ENCODE results near the gene PDCD11.

Gene PDCD11

DNA sequence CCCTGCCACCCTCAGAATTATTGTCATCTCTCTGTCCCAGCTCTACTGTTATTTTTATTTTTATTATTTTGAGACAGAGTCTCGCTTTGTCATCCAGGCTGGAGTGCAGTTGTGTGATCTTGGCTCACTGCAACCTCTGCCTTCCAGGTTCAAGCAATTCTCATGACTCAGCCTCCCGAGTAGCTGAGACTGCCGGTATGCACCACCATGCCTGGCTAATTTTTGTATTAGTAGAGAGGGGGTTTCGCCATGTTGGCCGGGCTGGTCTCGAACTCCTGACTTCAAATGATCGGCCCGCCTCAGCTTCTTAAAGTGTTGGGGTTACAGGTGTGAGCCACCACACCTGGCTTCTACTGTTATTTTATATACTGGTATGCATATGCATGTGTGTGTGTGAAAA is 44.8 kb downstream of the PDCD11 start:
- Mint-ChIP-seq H3K4me1 (no peaks in the 10 kb centered on the region), H3K36me3 (ENCODE audit: low read depth) (peaks cover 77% of the 10 kb centered on the region), H3K27me3 (ENCODE audit: low read depth) (peaks cover 7% of the 10 kb centered on the region), H3K9me3 (no peaks in the 10 kb centered on the region), H3K27ac (no peak overlapping the region), H3K4me3 (no peak overlapping the region)
- TF ChIP-seq, protein P1, sequence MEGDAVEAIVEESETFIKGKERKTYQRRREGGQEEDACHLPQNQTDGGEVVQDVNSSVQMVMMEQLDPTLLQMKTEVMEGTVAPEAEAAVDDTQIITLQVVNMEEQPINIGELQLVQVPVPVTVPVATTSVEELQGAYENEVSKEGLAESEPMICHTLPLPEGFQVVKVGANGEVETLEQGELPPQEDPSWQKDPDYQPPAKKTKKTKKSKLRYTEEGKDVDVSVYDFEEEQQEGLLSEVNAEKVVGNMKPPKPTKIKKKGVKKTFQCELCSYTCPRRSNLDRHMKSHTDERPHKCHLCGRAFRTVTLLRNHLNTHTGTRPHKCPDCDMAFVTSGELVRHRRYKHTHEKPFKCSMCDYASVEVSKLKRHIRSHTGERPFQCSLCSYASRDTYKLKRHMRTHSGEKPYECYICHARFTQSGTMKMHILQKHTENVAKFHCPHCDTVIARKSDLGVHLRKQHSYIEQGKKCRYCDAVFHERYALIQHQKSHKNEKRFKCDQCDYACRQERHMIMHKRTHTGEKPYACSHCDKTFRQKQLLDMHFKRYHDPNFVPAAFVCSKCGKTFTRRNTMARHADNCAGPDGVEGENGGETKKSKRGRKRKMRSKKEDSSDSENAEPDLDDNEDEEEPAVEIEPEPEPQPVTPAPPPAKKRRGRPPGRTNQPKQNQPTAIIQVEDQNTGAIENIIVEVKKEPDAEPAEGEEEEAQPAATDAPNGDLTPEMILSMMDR (IDR thresholded peaks at IDR 0.05; ENCODE audit: unreplicated experiment in 3 of 3), result no peak

DNA sequence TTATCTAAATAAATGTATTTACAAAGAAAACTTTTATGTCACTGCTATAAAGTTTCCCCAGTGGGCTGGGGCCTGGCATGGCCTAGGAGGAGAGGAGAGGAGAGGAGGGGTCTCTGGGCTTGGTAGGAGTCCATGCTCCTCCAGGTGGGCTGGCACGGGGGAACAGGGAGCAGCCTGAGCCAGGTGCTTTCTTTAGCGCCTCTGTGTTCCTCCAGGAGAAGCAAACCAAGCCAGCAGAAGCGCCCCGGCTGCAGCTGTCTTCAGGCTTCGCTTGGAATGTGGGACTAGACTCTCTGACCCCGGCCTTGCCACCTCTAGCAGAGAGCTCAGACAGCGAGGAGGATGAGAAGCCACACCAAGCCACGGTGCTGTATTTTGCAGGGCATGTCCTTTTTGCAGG is 45.2 kb downstream of the PDCD11 start:
- TF ChIP-seq, protein P1 (IDR thresholded peaks at IDR 0.05; ENCODE audit: unreplicated experiment in 3 of 3), result no peak
- H3K27ac Mint-ChIP-seq, result no peak overlapping the region
- peaks cover 75% of the 10 kb centered on the region for H3K36me3 Mint-ChIP-seq (ENCODE audit: low read depth)
- peaks cover 7% of the 10 kb centered on the region for H3K27me3 Mint-ChIP-seq (ENCODE audit: low read depth)
- H3K9me3 Mint-ChIP-seq, result no peaks in the 10 kb centered on the region
- no peaks in the 10 kb centered on the region for H3K4me1 Mint-ChIP-seq
- H3K4me3 Mint-ChIP-seq, result no peak overlapping the region

DNA sequence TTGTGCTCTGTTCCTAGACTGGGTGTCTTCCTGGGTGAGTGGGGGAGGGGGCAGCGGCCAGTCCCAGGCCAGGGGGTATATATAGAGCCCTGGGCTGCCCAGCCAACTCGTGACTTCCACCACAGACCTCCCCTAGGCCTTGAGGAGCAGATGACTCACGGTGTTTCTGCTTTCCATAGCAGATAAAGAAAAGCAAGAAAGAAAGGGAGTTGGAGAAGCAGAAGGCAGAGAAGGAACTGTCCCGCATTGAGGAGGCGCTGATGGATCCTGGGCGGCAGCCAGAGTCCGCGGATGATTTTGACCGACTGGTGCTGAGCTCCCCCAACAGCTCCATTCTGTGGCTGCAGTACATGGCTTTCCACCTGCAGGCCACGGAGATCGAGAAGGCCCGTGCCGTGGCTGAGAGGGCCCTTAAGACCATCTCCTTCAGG is 45.6 kb downstream of the PDCD11 start:
- H3K4me1 Mint-ChIP-seq, result no peaks in the 10 kb centered on the region
- no peaks in the 10 kb centered on the region for H3K9me3 Mint-ChIP-seq

DNA sequence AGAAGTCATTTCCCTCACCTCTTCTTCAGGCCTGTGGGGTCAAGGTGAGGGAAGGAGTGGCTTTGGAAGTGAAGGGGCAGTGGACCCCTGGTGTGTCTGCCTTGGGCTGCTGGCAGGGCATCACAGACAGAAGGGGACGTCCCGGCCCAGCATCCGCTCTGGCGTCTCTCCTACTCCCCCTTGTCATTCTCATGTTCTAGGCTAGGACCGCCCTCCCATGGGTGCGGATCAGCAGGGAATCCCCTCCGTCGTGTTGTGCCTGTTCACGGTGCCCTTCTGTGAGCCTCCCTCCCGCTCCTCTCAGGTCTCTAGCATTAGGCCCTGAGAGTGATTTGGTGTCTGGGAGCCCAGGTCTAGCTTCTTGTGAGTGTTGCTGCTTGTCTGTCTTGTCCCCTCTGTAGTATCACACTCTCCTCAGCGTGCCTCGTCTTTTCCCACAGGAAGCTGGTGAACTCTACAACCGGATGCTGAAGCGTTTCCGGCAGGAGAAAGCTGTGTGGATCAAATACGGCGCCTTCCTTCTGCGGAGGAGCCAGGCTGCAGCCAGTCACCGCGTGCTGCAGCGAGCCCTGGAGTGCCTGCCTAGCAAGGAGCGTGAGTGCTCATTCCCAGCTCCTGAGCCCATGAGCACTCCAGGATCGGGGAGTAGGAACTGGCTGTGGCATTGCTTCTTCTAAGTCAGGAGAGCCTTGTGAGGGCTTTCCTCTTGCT is 47.2 kb downstream of the PDCD11 start:
- TF ChIP-seq, protein P1 (IDR thresholded peaks at IDR 0.05; ENCODE audit: unreplicated experiment in 3 of 3), result no peak
- no peak overlapping the region for H3K4me3 Mint-ChIP-seq

More for the DNA sequence above, 45.6 kb downstream of the PDCD11 start:
- no peak overlapping the region for H3K4me3 Mint-ChIP-seq
- H3K27me3 Mint-ChIP-seq (ENCODE audit: low read depth), result peaks cover 7% of the 10 kb centered on the region
- peaks cover 73% of the 10 kb centered on the region for H3K36me3 Mint-ChIP-seq (ENCODE audit: low read depth)
- no peak overlapping the region for H3K27ac Mint-ChIP-seq
- TF ChIP-seq, protein P1 (IDR thresholded peaks at IDR 0.05; ENCODE audit: unreplicated experiment in 3 of 3), result no peak

DNA sequence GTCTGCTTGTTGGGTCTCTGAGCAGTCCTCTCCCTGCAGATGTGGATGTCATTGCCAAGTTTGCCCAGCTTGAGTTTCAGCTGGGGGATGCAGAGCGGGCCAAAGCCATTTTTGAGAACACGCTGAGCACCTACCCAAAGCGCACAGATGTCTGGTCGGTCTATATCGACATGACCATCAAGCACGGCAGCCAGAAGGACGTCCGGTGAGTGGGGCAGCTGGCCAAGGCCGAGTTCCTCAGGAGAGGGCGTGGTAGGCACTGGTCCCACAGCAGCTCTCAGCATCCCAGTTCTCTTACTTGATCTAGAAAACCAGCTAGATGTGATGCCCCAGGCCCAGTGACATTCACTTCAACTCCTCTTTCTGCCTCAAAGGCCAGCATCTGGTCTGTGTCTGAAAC is 48.1 kb downstream of the PDCD11 start:
- Mint-ChIP-seq H3K4me1 (no peaks in the 10 kb centered on the region), H3K9me3 (no peaks in the 10 kb centered on the region), H3K27me3 (ENCODE audit: low read depth) (peaks cover 7% of the 10 kb centered on the region), H3K4me3 (no peak overlapping the region), H3K36me3 (ENCODE audit: low read depth) (peaks cover 68% of the 10 kb centered on the region), H3K27ac (no peak overlapping the region)
- TF ChIP-seq, protein P1 (IDR thresholded peaks at IDR 0.05; ENCODE audit: unreplicated experiment in 3 of 3), result no peak

More for the DNA sequence above, 47.2 kb downstream of the PDCD11 start:
- H3K27ac Mint-ChIP-seq, result no peak overlapping the region
- no peaks in the 10 kb centered on the region for H3K9me3 Mint-ChIP-seq
- H3K4me1 Mint-ChIP-seq, result no peaks in the 10 kb centered on the region
- H3K27me3 Mint-ChIP-seq (ENCODE audit: low read depth), result peaks cover 7% of the 10 kb centered on the region
- peaks cover 72% of the 10 kb centered on the region for H3K36me3 Mint-ChIP-seq (ENCODE audit: low read depth)

DNA sequence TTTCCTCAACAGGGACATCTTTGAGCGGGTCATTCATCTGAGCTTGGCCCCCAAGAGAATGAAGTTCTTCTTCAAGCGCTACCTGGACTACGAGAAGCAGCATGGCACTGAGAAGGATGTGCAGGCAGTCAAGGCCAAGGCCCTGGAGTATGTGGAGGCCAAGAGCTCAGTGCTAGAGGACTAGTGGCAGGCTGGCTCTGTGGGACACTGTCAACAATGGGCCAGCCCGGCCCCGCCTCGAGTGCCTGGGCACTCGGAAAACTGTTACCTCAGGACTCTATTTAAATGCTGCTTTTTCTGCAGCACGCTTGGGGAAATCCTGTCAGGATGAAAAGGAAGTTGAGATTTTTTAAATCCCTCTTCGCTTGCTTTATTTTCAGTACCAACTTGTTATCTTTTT is 48.9 kb downstream of the PDCD11 start:
- no peak overlapping the region for H3K4me3 Mint-ChIP-seq
- H3K27me3 Mint-ChIP-seq (ENCODE audit: low read depth), result peaks cover 7% of the 10 kb centered on the region
- H3K4me1 Mint-ChIP-seq, result no peaks in the 10 kb centered on the region

More for the DNA sequence above, 48.9 kb downstream of the PDCD11 start:
- Mint-ChIP-seq H3K9me3 (no peaks in the 10 kb centered on the region), H3K36me3 (ENCODE audit: low read depth) (peaks cover 59% of the 10 kb centered on the region), H3K27ac (no peak overlapping the region)
- TF ChIP-seq, protein P1 (IDR thresholded peaks at IDR 0.05; ENCODE audit: unreplicated experiment in 3 of 3), result no peak

Measured in nephron (organoid).